Chondrocyte (in vitro differentiated cells): ENCODE measurements around the gene USH2A. TPM values are rescaled to one million over a fixed set of nuclear protein-coding genes. Genes with fewer than 3 reads are reported as not detected.
A peak's percentile ranks its signal among the peaks of the same experiment; 100 is the strongest.

Source experiments
- DNase-seq: peaks from one replicate; pipeline ENCODE4 v3.0.0; 2021; ENCODE audit warnings: mixed read lengths, low spot score
- H3K27ac Mint-ChIP-seq: one replicate; pipeline ENCODE4 v1.8.0; 2021; ENCODE audit warnings: mild to moderate bottlenecking, moderate library complexity, mixed read lengths; ENCODE audit not compliant: unreplicated experiment
- H3K27me3 Mint-ChIP-seq: 2 replicates; pipeline ENCODE4 v1.8.0; 2021; ENCODE audit warnings: low read depth, mixed read lengths
- H3K36me3 Mint-ChIP-seq: 2 replicates; pipeline ENCODE4 v1.8.0; 2021; ENCODE audit warnings: low read depth, mixed read lengths
- H3K4me1 Mint-ChIP-seq: 2 replicates; pipeline ENCODE4 v1.8.0; 2021; ENCODE audit warnings: low read depth, mild to moderate bottlenecking, mixed read lengths
- H3K4me3 Mint-ChIP-seq: one replicate; pipeline ENCODE4 v1.8.0; 2021; ENCODE audit warnings: mild to moderate bottlenecking, moderate library complexity, mixed read lengths; ENCODE audit not compliant: unreplicated experiment
- H3K9me3 Mint-ChIP-seq: 2 replicates; pipeline ENCODE4 v1.8.0; 2021; ENCODE audit warnings: low read depth, mixed read lengths
- total RNA-seq: library from RNA; stranded (reverse); gene quantifications from 3 replicates; pipeline ENCODE4 v1.2.1, GENCODE V29; 2021
- TF ChIP-seq, protein P1 (sequence below): fragments of 200-600 bp; sonication (generic); IDR thresholded peaks from 2 replicates; pipeline ENCODE4 v1.5.0; 2021; ENCODE audit warnings: antibody characterized with exemption, mild to moderate bottlenecking, moderate library complexity

Gene USH2A
- total RNA-seq, 1 donor from 2014 or later, result not detected

- DNase-seq, result no peak
- H3K4me1 Mint-ChIP-seq, result no peaks in the 10 kb centered on the region
- peaks cover 16% of the 10 kb centered on the region for H3K27me3 Mint-ChIP-seq
- no peaks in the 10 kb centered on the region for H3K9me3 Mint-ChIP-seq
- H3K27ac Mint-ChIP-seq, result no peak overlapping the region
- no peaks in the 10 kb centered on the region for H3K36me3 Mint-ChIP-seq
- no peak overlapping the region for H3K4me3 Mint-ChIP-seq
- TF ChIP-seq, protein P1, sequence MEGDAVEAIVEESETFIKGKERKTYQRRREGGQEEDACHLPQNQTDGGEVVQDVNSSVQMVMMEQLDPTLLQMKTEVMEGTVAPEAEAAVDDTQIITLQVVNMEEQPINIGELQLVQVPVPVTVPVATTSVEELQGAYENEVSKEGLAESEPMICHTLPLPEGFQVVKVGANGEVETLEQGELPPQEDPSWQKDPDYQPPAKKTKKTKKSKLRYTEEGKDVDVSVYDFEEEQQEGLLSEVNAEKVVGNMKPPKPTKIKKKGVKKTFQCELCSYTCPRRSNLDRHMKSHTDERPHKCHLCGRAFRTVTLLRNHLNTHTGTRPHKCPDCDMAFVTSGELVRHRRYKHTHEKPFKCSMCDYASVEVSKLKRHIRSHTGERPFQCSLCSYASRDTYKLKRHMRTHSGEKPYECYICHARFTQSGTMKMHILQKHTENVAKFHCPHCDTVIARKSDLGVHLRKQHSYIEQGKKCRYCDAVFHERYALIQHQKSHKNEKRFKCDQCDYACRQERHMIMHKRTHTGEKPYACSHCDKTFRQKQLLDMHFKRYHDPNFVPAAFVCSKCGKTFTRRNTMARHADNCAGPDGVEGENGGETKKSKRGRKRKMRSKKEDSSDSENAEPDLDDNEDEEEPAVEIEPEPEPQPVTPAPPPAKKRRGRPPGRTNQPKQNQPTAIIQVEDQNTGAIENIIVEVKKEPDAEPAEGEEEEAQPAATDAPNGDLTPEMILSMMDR, result no peak
Observed at GRCh38 chr1:216314379-216315095, 108.7 kb downstream of the USH2A start.

DNA sequence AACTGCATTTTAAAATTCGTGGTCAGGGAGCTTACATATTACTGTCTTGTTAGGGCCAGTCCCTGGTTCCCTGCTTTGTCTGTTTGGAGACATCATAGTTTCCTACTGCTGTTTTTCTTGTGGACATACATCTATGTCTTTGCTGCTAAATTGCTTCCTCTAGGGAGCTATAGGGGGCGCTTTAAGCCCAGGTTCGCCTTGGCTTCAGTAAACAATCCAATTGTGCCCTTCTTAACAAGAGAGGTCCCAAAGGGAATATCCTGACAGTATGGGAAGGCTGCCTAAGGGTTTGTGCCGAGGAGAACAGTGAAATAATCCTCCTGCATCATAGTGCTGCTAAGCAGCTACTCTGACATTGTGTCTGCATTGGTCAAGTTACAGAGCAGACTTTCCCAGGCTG lies 112.5 kb downstream of the USH2A start:
- Mint-ChIP-seq H3K27me3 (peaks cover 19% of the 10 kb centered on the region), H3K4me3 (no peak overlapping the region), H3K36me3 (no peaks in the 10 kb centered on the region), H3K9me3 (peaks cover 2% of the 10 kb centered on the region), H3K27ac (no peak overlapping the region), H3K4me1 (no peaks in the 10 kb centered on the region)
- TF ChIP-seq, protein P1, result peak; percentile 79
- no peak for DNase-seq

DNA sequence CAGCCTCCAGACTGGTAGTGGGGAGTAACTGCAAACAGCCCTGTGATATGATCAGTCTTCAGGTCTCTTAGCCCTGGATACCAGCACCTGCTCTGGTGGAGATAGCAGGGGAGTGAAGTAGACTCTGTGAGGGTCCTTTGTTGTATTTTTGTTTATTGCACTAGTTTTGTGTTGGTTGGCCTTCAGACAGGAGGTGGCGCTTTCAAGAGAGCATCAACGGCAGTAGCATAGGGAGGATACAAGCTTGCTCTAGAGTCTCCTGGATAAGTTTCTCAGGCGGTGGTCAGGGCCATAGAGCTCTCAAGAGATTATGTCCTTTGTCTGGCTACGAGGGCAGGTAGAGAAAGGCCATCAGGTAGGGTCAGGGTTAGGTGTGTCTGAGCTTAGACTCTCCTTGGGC lies 116.4 kb downstream of the USH2A start:
- TF ChIP-seq, protein P1, result no peak
- H3K27me3 Mint-ChIP-seq, result peaks cover 26% of the 10 kb centered on the region
- H3K27ac Mint-ChIP-seq, result no peak overlapping the region

DNA sequence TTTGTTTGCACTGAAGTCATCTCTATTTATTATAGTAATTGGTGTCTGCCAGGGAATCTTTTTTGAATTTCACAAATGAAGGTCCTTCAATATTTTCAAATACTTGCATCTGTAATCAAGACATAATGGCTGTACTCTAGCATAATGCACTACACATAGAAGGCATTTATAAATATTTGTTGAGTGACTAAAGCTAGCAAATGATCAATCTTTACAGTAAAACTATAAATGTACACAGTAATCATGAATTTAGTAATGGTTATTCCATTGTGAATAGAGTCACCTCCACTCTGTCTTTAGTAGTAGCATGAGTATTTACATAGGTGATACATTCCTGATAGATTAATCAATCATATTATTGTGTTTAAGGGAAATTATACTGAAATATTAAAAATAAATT lies 119.6 kb downstream of the USH2A start:
- Mint-ChIP-seq H3K4me3 (no peak overlapping the region), H3K27me3 (peaks cover 20% of the 10 kb centered on the region), H3K4me1 (no peaks in the 10 kb centered on the region), H3K9me3 (peaks cover 2% of the 10 kb centered on the region), H3K36me3 (no peaks in the 10 kb centered on the region), H3K27ac (no peak overlapping the region)
- no peak for DNase-seq
- TF ChIP-seq, protein P1, result no peak

More for the DNA sequence above, 116.4 kb downstream of the USH2A start:
- H3K4me1 Mint-ChIP-seq, result no peaks in the 10 kb centered on the region
- no peaks in the 10 kb centered on the region for H3K36me3 Mint-ChIP-seq
- no peak overlapping the region for H3K4me3 Mint-ChIP-seq
- DNase-seq, result no peak
- H3K9me3 Mint-ChIP-seq, result peaks cover 2% of the 10 kb centered on the region

GRCh38 chr1:216293683-216294082 lies 129.6 kb downstream of the USH2A start:
- Mint-ChIP-seq H3K9me3 (no peaks in the 10 kb centered on the region), H3K27me3 (peaks cover 15% of the 10 kb centered on the region), H3K4me3 (no peak overlapping the region), H3K4me1 (no peaks in the 10 kb centered on the region), H3K36me3 (no peaks in the 10 kb centered on the region), H3K27ac (no peak overlapping the region)
- DNase-seq, result no peak
- TF ChIP-seq, protein P1, result no peak
